Fibroblast of skin of right quadriceps (primary cell): ENCODE results near the gene FZD4.
A peak's percentile ranks its signal among the peaks of the same experiment; 100 is the strongest.
"Not testable (repeated sequence)": the region's sequence is repeated elsewhere in the genome, so short reads cannot be mapped to it uniquely, and the experiment has no call there.

Source experiments
- DNase-seq: peaks from one replicate; pipeline ENCODE4 v3.0.0-alpha.2; 2013

Gene FZD4

GRCh38 chr11:86972734-86973133 lies 17.5 kb upstream of the FZD4 start:
- no peak for DNase-seq

- no peak for DNase-seq
These were observed 14.1 kb upstream of the FZD4 start for GRCh38 chr11:86969258-86969657.

- not testable (repeated sequence) for DNase-seq
These were observed 12.4 kb upstream of the FZD4 start for GRCh38 chr11:86967601-86968000.

DNA sequence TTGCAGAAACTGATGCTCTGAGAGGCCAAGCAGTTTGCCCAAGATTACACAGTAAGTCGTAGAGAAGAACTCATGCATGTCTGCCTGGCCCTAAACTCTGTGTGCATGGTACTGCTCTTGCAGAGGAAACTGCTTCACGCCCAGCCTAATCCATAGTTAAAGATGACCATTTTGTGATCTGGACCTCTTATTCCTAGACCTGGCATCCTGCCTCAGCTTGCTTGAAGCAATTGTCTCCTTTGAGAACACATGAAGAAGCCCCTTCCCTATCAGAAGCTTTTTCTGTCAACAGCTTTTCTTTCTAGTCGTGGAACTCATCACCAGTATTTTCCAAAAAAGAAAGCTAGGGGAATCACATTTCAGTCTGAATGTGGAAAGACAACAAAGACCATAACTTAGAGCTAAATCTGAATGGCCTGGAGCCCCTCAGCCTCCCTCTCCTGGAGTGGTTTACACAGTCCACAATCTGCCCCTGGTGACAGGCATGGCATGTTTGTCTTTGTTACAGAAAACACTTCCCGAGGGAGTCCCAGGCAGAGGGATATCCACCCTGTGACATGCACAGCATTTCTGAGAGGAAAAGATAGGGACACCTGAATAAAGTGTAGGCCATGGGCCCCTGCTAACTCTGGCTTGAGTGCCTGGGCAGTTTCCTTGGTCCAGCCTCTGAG lies 2.9 kb upstream of the FZD4 start:
- no peak for DNase-seq

GRCh38 chr11:86956905-86957195 lies 1.7 kb upstream of the FZD4 start:
- DNase-seq = no peak

DNA sequence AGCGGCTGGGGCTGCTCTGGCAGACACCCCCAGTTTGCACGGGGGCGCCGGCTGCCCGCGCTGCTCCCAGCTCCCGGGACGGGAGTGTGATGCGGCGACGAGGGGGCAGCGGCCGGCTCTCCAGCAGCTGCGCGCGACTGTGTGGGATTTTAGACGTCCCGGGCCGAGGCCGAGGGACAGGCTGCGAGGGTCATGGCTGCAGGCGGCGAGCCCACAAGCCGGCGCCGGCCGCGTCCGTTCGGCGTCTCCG lies 159 bp downstream of the FZD4 start:
- DNase-seq = no peak

DNA sequence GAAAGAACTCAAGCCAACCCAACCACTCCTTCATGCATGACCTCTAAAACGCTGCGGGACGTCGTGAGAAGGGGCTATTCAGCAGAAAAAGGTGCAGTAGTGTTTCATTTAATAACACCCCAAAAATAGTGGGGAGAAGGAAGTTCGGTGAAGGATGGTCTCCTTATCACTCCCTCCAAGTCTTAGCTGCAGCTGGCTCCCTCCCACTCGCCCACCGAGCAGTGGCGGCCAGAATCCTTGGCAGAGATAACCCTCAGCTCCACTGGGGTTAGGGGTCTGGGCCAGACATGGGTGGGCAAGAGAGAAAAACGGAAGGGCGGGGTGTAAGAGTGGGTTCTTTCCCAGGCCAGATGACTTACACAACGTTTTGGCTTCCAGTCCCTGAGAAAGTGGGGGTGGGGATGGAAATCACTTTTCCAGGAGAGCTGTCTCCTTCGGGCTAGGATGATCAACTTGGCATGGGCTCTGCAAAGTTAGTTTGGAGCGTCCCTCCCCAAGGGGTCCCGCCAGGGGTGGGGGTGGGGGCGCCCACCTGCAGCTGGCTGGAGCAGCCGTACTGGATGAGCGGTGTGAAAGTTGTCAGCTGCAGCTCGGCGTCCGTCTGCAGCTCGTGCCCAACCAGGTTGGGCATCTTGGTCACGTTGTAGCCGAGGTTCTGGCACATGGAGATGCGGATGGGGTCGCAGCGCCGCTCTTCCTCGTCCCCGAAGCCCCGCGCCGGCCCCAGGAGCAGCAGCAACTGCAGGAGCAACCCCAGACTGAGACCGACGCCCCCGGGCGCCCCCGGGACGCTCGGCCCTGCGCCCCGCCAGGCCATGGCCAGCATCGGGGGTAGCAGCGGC lies 705 bp downstream of the FZD4 start:
- no peak for DNase-seq

DNA sequence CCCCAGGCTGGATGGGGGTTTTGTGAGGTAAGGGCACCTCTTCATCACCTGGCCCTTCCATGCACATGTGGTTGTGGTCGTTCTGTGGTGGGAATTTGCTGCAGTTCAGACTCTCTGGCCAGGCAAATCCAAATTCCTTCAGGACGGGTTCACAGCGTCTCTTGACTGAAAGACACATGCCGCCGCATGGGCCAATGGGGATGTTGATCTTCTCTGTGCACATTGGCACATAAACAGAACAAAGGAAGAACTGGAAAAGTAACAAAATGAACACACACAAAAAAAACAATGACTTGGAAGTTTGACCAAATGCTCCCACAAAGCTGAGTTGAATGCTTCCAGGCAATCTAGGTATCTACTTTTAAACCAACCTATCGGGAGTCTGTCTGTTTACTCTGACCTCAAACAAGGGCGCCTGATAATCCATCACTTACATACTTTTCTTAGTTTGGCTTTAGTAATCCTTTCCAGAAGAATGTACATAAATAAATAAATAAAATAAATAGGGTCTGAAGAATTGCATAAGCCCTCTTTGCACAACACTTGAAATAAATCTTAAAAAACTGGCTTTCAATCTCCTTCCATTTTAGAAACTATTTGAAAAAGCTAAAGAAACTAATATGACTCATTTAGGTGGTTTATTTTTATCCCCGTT lies 2.8 kb downstream of the FZD4 start:
- DNase-seq = peak; percentile 47

GRCh38 chr11:86951706-86952105 lies 3.5 kb downstream of the FZD4 start:
- DNase-seq = no peak

DNA sequence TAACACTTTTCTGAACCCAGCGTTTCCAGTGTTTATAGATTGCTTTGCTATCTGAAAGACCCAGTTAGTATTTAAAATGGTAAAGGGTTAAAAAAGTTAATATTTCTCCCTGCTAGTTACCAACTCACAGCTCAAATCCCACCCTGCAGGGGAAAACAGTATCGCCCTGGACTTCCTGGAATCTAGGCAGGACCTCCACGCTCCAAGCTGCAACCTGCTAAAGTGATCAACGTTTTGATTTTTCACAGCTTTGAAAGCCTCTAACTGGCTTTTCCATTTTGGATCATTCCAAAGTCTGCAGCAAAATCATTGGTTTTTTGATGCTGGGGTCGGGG lies 4.6 kb downstream of the FZD4 start:
- no peak for DNase-seq

DNA sequence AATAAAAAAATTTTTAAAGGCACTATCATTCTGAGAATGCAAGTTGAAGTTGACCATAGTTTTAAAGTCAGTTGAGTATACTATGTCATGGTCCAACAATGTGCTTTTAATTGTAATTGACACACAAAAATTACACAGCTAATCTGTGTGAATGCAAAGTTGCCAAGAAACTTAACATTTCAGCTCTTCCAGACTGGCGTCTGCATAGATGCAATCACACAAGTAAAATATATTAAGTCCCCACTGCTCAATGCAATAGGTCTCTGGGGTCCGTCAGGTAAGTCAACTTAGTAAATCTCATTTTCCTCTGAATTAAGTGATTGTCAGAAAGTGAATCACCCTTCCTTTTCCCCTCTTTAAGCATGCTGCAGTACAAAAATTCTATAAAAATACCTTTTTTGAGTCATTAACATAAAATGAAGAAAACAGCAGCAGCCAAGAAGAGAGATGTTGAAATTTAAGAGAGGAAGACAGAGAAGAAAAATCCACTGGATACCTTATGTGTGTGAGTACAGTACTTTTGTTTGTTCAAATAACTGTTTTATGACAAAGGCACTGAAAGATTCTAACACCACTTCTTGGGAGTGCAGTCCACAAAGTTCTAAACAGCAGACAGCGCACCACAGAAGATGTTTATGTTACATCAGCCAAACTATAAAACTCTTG lies 5.1 kb downstream of the FZD4 start:
- peak; percentile 53 for DNase-seq

GRCh38 chr11:86948733-86949132 lies 6.5 kb downstream of the FZD4 start:
- DNase-seq = no peak

GRCh38 chr11:86947541-86947940 lies 7.7 kb downstream of the FZD4 start:
- peak; percentile 55 for DNase-seq

DNA sequence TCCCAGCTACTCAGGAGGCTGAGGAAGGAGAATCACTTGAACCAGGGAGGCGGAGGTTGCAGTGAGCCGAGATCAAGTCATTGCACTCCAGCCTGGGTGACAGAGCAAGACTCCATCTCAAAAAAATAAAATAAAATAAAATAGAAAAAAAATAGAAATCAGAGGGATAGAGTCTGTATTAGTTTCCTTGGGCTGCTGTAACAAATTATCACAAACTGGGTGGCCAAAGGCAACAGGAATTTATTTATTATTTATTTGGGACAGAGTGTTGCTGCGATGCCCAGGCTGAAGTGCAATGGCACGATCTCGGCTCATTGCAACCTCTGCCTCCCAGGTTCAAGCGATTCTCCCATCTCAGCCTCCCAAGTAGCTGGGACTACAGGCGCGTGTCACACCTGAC lies 11.7 kb downstream of the FZD4 start:
- not testable (repeated sequence) for DNase-seq

GRCh38 chr11:86941871-86942599 lies 13.2 kb downstream of the FZD4 start:
- DNase-seq = peak; percentile 26

GRCh38 chr11:86941077-86941870 lies 13.9 kb downstream of the FZD4 start:
- DNase-seq = no peak

DNA sequence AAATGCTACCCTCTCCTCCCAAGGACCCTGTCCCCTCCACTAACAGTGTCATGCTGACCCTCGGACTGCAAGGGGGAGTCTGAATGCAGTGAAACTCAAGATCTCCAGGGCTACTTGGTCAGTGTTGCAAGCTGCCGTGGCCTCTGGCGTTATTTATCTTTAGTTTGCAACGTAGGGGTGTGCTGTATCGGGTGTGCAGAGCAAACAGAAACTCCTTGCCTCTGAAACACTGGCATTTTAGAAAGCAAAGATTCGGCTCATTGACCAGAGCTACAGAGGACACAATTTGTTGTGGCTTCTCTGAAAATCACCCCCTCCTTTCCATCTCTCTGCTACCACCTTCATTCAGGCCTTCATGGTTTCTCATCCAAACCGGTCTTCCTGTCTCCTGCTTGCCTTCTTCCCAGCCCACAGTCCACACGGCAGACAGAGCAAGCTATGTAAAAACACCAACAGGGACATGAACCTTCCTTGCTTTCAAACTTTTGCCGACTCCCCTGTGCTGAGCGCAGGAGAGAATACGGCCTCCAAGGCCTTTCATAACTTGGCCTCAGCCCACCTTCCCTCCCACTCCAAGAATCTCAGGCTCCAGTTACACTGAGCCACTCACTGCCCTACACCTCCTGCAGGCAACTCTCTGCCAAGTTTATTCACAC lies 14.9 kb downstream of the FZD4 start:
- peak; percentile 51 for DNase-seq

GRCh38 chr11:86938900-86939880 lies 16.0 kb downstream of the FZD4 start:
- DNase-seq = peak; percentile 51

DNA sequence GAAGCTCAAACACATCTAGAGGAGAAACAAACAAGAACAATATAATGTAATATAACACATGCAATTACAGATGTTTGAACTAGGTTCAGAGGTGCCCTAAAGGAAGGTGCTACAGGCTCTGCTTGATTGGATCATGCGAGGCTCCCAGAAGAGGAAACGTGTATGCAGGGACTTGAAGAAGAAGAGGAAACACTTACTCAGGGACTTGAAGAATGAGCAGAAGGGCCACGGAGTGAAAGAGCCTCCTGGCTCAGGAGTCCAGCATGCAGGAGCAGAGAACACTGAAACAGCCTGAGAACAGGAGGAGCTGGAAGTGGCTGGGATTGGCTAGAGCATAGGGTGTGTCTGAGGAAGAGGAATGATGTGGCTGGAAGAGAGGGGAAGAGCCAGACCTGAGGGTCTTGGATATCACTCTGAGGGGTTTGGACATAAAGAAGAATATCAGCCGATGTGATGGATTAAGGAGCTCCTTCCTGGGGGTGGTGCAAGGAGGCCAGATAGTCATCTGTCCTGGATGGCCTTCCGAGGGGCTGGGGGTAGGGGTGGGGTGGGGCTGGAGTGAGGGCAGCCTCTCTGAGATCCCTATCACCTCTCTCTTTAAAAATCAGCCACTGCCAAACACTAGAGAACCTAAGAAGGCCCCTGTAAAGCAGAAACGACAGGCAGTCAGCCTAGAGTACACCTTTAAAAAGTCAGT lies 16.8 kb downstream of the FZD4 start:
- no peak for DNase-seq
